NT2/D1 (cell line): ENCODE measurements around the gene HRCT1.

Experiments used
- DNase-seq: peaks from one replicate; pipeline ENCODE4 v3.0.0-alpha.2; 2011; ENCODE audit warnings: low read depth, low spot score
- H3K27me3 ChIP-seq: 2 replicates; pipeline ENCODE4 v1.6.0; 2011; ENCODE audit warnings: mild to moderate bottlenecking; ENCODE audit not compliant: insufficient read length, insufficient read depth
- H3K36me3 ChIP-seq: 2 replicates; pipeline ENCODE4 v1.6.1; 2011; ENCODE audit warnings: mild to moderate bottlenecking, low read length, mixed read lengths; ENCODE audit not compliant: insufficient read depth, insufficient read length
- H3K4me1 ChIP-seq: 2 replicates; pipeline ENCODE4 v1.5.1; 2011; ENCODE audit not compliant: insufficient read depth, insufficient read length
- H3K4me3 ChIP-seq: 2 replicates; pipeline ENCODE4 v1.5.1; 2011; ENCODE audit warnings: low read depth; ENCODE audit not compliant: insufficient read length
- H3K9ac ChIP-seq: 2 replicates; pipeline ENCODE4 v1.6.0; 2011; ENCODE audit warnings: low read depth; ENCODE audit not compliant: insufficient read length
- H3K9me3 ChIP-seq: 2 replicates; pipeline ENCODE4 v1.5.1; 2011; ENCODE audit warnings: mild to moderate bottlenecking, low read length; ENCODE audit not compliant: insufficient read depth
- SUZ12 ChIP-seq: IDR thresholded peaks from 2 replicates; pipeline ENCODE4 v1.6.1; 2011; ENCODE audit not compliant: insufficient read length, insufficient read depth; ENCODE audit errors: extremely low read depth
- YY1 ChIP-seq: IDR thresholded peaks from 2 replicates; pipeline ENCODE4 v1.6.1; 2011; ENCODE audit not compliant: insufficient read length, insufficient read depth
- ZNF274 ChIP-seq: IDR thresholded peaks from 2 replicates; pipeline ENCODE4 v1.6.1; 2011; ENCODE audit warnings: mild to moderate bottlenecking, low read depth, low read length

Gene HRCT1

DNA sequence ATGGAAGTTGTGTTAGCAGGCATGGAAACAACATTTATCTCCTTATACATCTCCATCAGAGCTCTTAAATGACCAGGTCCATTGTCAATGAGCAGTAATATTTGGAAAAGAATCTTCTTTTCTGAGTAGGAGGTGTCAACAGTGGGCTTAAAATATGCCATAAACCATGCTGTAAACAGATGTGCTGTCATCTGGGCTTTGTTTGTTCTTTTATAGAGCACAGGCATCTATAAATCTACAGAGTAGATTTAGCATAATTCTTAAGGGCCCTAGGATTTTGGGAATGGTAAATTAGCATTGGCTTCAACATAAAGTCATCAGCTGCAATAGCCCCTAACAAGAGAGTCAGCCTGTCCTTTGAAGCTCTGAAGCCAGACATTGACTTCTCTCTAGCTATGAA lies 7.7 kb upstream of the HRCT1 start:
- H3K9ac ChIP-seq: no peak overlapping the region
- no peaks in the 10 kb centered on the region for H3K4me1 ChIP-seq
- no peak for DNase-seq

DNA sequence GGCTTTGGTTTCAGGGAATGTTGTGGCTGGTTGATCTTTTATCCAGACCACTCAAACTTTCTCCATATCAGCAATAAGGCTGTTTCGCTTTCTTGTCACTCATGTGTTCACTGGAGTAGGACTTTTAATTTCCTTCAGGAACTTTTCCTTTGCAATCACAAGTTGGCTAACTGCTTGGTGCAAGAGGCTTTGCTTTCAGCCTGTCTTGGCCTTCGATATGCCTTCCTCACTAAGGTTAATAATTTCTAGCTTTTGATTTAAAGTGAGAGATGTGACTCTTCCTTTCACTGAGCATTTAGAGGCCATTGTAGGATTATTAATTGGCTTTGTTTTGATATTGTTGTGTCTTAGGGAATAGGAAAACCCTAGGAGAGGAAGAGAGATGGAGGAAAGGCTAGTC lies 7.0 kb upstream of the HRCT1 start:
- no peak overlapping the region for H3K4me3 ChIP-seq
- no peak overlapping the region for H3K9ac ChIP-seq
- DNase-seq: no peak
- H3K27me3 ChIP-seq: no peaks in the 10 kb centered on the region
- no peaks in the 10 kb centered on the region for H3K9me3 ChIP-seq
- no peaks in the 10 kb centered on the region for H3K36me3 ChIP-seq
- no peaks in the 10 kb centered on the region for H3K4me1 ChIP-seq
- no peak for TF ChIP-seq ZNF274
- no peak for TF ChIP-seq SUZ12
- TF ChIP-seq YY1: no peak

More for the DNA sequence above, 7.7 kb upstream of the HRCT1 start:
- Histone ChIP-seq H3K36me3 (no peaks in the 10 kb centered on the region), H3K27me3 (no peaks in the 10 kb centered on the region), H3K9me3 (no peaks in the 10 kb centered on the region), H3K4me3 (no peak overlapping the region)
- TF ChIP-seq SUZ12 (no peak), ZNF274 (no peak), YY1 (no peak)

DNA sequence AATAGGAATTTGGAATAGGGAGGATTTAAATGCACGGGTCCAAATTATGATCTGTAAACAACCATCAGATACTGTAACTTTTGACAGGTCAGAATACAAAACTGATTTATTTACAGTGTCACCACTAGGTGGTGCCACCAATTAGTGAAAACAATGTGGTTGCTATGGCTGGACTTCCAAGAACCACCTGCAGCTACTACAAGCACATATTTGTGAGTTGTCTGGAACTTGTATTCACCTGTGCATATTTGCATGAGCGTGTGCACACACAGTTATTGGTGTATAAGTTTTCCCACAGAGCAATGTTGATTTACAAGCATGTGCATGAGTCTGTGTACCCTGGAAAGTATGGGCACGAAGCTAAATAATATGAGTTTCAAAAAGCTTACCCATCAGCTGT lies 3.0 kb upstream of the HRCT1 start:
- peaks cover 22% of the 10 kb centered on the region for H3K4me1 ChIP-seq
- no peaks in the 10 kb centered on the region for H3K27me3 ChIP-seq
- H3K4me3 ChIP-seq: no peak overlapping the region
- H3K9me3 ChIP-seq: no peaks in the 10 kb centered on the region
- TF ChIP-seq YY1 (no peak), ZNF274 (no peak), SUZ12 (no peak)
- H3K36me3 ChIP-seq: no peaks in the 10 kb centered on the region
- peak; percentile 55 for DNase-seq
- no peak overlapping the region for H3K9ac ChIP-seq

DNA sequence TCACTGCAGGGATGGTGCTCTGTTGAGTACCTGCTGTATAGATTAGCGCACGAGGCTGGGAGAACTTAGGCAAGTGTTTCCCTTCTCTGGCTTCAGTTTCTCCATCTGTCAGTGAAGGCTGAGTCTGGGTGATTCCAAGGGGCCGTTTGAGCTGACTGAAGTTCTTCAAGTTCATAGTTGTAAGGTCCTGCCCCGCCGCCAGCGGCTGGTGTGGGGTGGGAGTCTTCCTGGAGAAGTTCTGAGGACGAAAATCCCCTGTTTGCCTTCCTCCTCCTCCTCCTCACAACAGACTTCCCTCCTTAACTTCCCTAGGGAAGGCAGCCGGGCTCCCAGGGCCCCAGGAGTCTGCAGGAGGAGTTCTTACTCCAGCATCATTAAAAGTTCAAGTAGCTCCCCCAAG lies 1.7 kb upstream of the HRCT1 start:
- no peaks in the 10 kb centered on the region for H3K27me3 ChIP-seq
- peaks cover 30% of the 10 kb centered on the region for H3K4me1 ChIP-seq
- H3K36me3 ChIP-seq: no peaks in the 10 kb centered on the region
- no peak for TF ChIP-seq ZNF274
- TF ChIP-seq YY1: no peak
- no peak for TF ChIP-seq SUZ12
- no peak overlapping the region for H3K4me3 ChIP-seq
- no peaks in the 10 kb centered on the region for H3K9me3 ChIP-seq
- no peak overlapping the region for H3K9ac ChIP-seq
- DNase-seq: no peak

DNA sequence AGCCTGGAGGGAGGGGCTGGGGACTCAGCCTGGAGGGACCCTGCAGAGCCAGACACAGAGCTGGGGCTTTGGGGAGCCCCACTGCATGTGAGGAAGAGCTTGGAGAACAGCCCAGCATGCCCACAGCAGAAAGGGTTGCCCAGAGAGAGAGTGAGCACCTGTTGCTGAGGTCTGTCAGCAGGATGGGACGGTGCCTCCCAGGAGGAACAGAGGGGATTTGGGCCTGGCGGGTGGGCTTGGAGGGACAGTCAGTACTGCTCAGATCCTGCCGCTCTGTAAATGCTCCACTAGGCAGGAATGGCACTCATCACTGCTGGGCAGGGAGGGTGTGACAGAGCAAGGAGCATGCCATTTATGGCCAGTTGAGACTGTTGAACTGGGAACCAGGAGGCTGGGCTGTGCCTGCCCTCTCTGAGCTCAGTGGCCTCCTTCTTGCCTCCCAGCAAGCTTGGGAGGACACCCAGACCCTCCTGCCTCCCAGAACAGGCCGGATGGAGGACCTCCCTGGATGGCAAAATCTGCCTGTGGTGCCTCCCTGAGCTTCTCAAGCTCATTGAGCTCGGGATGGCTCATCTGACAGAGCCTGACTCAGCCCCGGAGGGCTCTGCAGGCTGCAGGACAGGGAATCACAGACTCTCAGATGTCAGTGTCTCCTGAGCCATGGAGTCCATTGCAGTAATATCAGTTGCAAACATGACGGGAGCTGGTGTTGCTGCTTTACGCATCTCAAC lies 786 bp upstream of the HRCT1 start:
- no peaks in the 10 kb centered on the region for H3K9me3 ChIP-seq
- H3K27me3 ChIP-seq: no peaks in the 10 kb centered on the region
- peaks cover 38% of the 10 kb centered on the region for H3K4me1 ChIP-seq
- no peak overlapping the region for H3K9ac ChIP-seq
- H3K36me3 ChIP-seq: no peaks in the 10 kb centered on the region
- DNase-seq: no peak
- no peak overlapping the region for H3K4me3 ChIP-seq
- TF ChIP-seq SUZ12 (no peak), YY1 (no peak), ZNF274 (no peak)

DNA sequence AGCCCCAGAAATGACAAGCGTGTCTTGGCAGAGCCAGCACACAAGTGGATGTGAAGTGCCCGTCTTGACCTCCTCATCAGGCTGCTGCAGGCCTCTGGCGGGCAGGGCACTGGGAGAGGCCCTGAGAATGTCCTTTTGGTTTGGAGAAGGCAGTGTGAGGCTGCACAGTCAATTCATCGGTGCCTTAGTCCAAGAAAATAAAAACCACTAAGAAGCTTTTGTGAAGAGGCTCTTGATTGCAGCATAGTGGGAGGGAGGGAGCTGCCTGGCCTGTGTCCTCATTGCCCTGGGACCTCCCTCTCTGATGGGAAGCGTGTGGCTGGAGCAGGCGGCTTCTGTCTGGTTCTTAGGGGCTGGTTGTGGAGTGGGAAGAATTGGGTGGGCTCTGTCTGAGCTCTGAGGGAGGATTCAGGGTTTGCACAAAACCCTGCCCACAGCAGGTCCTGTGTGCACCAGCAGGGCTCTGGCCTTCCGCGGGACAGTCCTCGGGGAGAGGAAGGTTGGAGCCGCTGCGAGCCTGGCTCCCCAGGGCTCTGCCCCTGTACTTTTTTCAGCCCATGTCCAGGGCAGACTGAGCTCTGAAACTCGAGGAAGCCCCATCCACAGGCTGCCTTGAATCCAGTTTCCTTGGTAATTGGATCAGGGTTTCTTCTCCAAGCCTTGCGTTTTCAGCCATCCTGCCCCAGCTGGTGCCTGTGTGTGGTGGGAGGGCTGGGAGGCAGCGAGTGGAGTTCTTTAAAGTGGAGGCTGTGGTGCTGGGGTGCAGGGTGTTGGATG lies 1.1 kb downstream of the HRCT1 start:
- peak; percentile 22 for DNase-seq
- H3K4me3 ChIP-seq: no peak overlapping the region
- no peaks in the 10 kb centered on the region for H3K36me3 ChIP-seq
- no peaks in the 10 kb centered on the region for H3K9me3 ChIP-seq
- peak overlapping the region; percentile 61 for H3K9ac ChIP-seq
- TF ChIP-seq YY1: no peak
- H3K27me3 ChIP-seq: no peaks in the 10 kb centered on the region
- H3K4me1 ChIP-seq: peaks cover 44% of the 10 kb centered on the region

DNA sequence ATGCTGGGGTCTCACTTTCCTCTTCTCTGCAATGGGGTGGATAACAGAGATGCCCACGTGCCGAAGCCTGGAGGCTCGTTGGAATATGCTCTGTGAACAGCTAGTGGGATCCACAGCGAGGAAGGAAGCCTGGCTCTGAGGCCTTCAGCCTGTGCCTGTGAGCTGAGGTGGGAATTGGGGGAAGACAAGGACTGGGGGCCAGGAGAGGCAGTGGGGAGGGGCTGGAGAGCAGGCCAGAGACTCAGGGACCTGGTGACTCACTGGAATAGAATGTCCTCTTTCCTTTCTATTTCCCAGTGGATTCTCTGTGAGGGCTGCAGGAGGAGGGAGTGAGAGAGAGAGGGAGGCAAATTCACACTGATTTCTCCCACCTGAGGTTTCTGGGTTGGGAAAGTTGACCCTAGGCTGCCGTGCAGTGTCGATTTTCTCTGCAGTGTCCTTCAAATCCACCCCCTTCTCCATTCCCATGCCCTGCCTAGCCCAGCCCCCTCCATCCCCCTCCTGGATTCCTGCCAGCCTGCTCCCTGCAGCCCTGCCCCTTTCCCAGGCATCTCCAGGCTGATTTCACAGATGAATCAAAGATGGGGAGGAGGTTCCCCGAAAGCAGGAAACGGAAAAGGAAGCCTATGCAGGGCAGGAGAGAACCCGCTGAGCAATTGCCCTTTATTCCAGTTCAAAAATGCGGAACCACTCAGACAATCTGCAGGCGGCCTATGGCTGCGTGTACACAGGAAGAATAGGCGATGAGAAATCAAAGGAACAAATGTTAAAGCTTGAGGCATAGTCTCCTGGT lies 1.9 kb downstream of the HRCT1 start:
- H3K36me3 ChIP-seq: no peaks in the 10 kb centered on the region
- DNase-seq: peak; percentile 90
- H3K9me3 ChIP-seq: no peaks in the 10 kb centered on the region
- H3K9ac ChIP-seq: peak overlapping the region; percentile 61
- no peak for TF ChIP-seq YY1
- TF ChIP-seq SUZ12: no peak
- no peak for TF ChIP-seq ZNF274
- peaks cover 44% of the 10 kb centered on the region for H3K4me1 ChIP-seq
- peak overlapping the region; percentile 6 for H3K4me3 ChIP-seq
- no peaks in the 10 kb centered on the region for H3K27me3 ChIP-seq
